GM21390 (cell line): Measurements from ENCODE around the gene SLIT1.

Source experiments
- ATAC-seq: cut with Tn5 transposase; IDR thresholded peaks from one replicate; pipeline ENCODE4 v1.9.1; 2021; ENCODE audit not compliant: unreplicated experiment

Gene SLIT1

GRCh38 chr10:96982149-96982930, 203.4 kb downstream of the SLIT1 start:
- no peak for ATAC-seq

DNA sequence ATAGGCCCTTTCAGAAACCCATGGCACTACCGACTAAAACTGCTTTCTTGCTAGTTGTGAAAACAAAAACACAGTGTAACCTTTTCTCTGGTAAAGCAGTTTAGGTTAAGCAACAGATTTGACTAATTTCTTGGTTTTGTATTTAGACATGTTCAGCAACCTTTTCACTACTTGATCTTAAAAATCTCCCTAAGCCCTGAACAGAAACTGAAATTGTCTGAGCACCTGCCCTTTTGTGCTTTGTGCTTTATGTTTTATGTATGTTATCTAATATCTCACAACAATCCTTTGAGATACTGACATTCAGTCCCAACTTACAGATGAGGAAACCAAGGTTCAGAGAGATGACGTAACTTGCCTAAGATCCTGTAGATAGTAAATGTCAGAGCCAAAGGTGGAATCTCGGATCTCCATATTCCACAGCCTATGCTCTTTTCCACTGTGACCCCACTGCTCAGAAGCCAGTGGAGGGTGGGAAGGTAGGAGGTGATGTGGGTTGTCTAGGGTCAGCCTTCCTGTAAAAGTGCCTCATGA, 207.1 kb downstream of the SLIT1 start:
- ATAC-seq = peak; percentile 82

DNA sequence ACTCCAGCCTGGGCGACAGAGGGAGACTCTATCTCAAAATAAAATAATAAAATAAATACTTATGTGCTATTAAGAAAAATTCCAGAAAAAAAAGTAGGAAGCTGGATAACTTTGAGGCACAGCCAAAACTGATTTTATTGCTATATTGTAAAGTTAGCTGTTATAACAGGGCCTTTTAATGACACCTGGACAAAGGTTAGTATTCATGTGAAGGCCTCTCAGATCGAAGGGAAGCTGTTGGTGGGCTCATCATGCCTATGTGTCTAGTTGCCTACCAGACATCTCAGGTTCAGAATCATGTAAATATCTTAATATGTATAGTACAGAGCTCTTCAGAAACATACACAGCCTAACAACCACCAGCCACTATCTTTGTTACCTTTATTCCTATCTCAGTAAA, 210.6 kb downstream of the SLIT1 start:
- ATAC-seq = no peak

DNA sequence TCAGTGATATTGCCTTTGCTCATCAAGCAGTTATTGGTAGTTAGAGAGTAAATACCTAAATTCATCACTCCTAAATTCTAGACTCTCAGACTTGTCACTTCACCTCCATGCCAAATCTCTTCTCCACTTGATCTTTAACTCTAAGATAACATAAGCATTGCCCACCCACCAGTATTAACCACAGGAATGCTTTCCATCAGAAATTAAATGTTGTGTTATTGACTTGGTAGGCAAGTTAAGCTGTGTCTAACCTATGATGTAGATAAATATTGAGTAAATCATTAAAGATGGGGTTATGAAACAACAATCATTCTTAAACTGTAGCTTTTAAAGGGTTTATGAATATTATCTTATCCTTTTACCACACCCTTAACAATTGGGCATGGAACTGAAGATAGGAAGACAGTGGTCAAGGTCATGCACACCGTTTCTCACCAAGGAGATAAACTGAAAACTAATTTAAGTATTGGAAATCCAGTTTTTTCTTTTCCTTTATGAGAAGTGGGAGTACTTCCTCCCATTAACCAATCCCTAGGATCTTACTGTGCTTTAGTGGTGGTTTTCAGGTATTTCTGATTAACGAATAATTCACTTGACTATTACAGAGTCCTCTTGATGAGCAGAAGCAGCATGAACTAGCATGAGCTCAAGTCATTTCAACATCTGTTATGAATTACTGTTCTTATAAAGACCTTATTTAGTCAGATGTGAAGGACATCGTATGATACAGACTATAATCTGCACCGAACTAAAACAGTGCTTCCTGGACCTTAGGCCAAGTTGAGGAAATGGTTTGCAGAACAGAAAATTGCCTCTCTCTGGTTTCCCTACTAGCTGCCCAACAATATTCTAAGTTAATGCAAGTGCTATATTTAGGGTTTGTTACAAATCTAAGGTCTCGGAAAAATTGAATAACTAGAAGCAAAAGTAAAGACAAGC, 211.7 kb downstream of the SLIT1 start:
- no peak for ATAC-seq

DNA sequence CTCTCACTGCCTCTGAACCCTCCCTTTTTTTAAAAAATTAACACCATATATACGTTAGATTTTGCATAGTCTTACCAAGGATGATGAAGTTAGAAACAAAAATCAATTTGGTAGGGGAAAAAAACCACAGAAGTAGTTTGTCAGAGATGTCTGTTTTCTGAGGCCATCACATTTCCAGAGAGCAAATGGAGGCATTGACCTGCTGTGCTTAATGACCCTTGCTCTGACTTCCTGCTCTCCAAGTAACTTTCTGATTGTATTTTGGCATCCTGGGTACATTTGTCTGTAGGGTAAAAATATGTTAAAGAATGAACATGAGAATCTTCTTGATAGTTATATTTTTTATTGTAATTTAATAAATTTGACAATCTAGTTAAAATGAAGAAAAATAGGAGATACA, 213.5 kb downstream of the SLIT1 start:
- no peak for ATAC-seq

- ATAC-seq = no peak
These were observed 214.4 kb downstream of the SLIT1 start for GRCh38 chr10:96971324-96971723.

GRCh38 chr10:96968682-96969423, 216.9 kb downstream of the SLIT1 start:
- no peak for ATAC-seq

GRCh38 chr10:96967847-96968246, 217.9 kb downstream of the SLIT1 start:
- ATAC-seq = no peak

GRCh38 chr10:96964131-96964530, 221.6 kb downstream of the SLIT1 start:
- ATAC-seq = no peak

DNA sequence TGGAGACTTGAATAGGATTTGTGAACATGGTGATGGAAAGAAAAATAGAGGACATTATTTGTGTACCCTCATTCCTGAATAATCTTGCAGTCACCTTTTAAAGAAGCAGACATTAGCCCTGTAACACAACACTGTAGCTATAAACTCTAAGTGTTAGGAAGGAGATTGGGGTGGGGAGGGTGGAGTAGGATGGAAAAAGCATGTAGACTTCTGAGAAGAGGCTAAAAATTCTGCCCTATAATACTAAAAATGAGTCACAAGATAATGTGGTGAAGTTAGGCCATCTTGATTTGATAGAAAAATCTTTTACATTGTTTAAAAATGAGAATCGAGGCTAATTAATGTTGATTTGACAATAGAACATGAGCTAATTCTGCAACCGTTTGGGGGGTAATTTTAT, 224.9 kb downstream of the SLIT1 start:
- ATAC-seq = no peak

DNA sequence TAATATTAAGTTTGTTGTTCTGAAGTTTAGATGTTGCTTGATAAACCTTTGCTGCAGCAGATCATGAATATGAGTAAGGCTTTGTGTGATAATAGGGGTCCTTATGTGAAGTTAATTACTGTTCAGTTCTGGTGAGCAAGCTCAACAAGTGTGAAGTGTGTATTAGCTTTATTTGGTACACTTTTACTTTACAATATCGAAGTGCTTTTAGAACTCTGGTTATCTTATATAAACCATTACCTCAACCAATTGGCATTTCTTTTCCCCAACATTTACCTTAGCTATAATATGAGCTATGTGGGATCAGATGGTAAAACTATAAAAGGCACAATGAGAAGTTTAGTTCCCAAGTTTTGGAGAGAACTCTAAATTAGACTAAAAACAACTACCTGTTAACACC, 226.0 kb downstream of the SLIT1 start:
- no peak for ATAC-seq

DNA sequence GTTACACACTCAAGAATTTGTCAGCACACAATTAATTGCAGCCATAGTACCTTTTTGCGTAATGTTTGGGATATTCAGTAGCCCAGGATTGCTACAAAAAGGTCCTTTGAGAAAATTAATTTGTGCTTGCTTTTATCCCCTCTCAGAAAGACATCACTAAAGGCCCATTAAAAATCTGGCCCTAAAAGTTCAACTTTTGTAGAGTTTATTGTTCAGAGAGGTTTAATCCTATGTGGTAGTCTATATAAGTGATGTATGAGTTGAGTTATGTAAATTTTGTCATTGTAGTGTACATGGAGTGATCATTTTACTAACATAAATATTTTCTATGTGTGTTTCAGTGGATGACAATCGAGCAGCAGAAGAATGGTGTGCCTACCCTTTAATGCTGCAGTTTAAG, 227.7 kb downstream of the SLIT1 start:
- ATAC-seq = no peak

- no peak for ATAC-seq
These were observed 230.0 kb downstream of the SLIT1 start for GRCh38 chr10:96955794-96956193.

- ATAC-seq = no peak
These were observed 233.8 kb downstream of the SLIT1 start for GRCh38 chr10:96951954-96952353.

DNA sequence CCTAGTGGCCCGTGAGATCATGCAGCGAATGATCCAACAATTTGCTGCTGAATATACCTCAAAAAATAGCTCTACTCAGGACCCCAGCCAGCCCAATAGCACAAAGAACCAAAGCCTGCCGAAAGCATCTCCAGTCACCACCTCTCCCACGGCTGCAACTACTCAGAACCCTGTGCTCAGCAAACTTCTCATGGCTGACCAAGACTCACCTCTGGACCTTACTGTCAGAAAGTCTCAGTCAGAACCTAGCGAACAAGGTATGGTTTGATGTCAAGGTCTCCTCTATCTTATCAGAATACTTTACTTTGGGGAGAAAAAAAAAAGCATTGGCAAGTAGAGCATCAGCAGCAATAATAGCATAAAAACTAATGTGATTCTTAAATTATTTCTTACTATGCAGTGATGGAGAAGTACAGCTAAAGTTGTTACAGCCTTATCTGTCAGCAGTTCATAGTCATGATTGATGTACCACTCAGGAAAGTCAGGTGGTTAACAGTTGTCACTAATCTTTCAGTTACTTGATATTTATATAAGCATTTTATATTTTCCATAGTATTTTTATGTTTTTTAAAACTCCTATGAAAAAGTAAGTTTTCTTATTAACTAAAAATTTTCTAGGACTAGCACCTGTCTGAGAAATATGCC, 236.6 kb downstream of the SLIT1 start:
- ATAC-seq = no peak
